Endothelial cell (in vitro differentiated cells): Measurements from ENCODE around the gene TGFB2. TPM values are rescaled to one million over a fixed set of nuclear protein-coding genes. Genes with fewer than 3 reads are reported as not detected.

Experiments
- DNase-seq: peaks from one replicate; pipeline ENCODE4 v3.0.0; 2021; ENCODE audit warnings: low spot score
- H3K27ac Mint-ChIP-seq: one replicate; pipeline ENCODE4 v1.8.0; 2021; ENCODE audit warnings: mixed read lengths, inconsistent platforms; ENCODE audit not compliant: unreplicated experiment
- H3K27me3 Mint-ChIP-seq: one replicate; pipeline ENCODE4 v1.8.0; 2021; ENCODE audit warnings: mild to moderate bottlenecking, moderate library complexity, mixed read lengths, inconsistent platforms; ENCODE audit not compliant: unreplicated experiment
- H3K36me3 Mint-ChIP-seq: one replicate; pipeline ENCODE4 v1.8.0; 2021; ENCODE audit warnings: mild to moderate bottlenecking, low read depth, mixed read lengths, inconsistent platforms; ENCODE audit not compliant: unreplicated experiment
- H3K4me1 Mint-ChIP-seq: one replicate; pipeline ENCODE4 v1.8.0; 2021; ENCODE audit warnings: mild to moderate bottlenecking, mixed read lengths, inconsistent platforms; ENCODE audit not compliant: unreplicated experiment
- H3K4me3 Mint-ChIP-seq: one replicate; pipeline ENCODE4 v1.8.0; 2021; ENCODE audit warnings: mild to moderate bottlenecking, mixed read lengths, inconsistent platforms; ENCODE audit not compliant: unreplicated experiment
- H3K9me3 Mint-ChIP-seq: one replicate; pipeline ENCODE4 v1.8.0; 2021; ENCODE audit warnings: mixed read lengths, inconsistent platforms; ENCODE audit not compliant: unreplicated experiment
- CTCF ChIP-seq: fragments of 200-600 bp; sonication (generic); IDR thresholded peaks from one replicate; pipeline ENCODE4 v1.5.0; 2021; ENCODE audit warnings: antibody characterized with exemption; ENCODE audit not compliant: unreplicated experiment
- total RNA-seq: library from RNA; stranded (reverse); fragmentation: NEBNext Ultra II Directional; extraction: Animal tissue kit (Norgen Biotek cat#: 25700); gene quantifications from one replicate; pipeline ENCODE4 v1.2.1, GENCODE V29; 2021; ENCODE audit not compliant: unreplicated experiment

Gene TGFB2
- total RNA-seq, 1 donor from 2014 or later = 0.62 TPM

GRCh38 chr1:218377143-218377660 lies 32.1 kb downstream of the TGFB2 start:
- TF ChIP-seq CTCF = no peak

GRCh38 chr1:218380125-218380977 lies 35.2 kb downstream of the TGFB2 start:
- DNase-seq = no peak
- Mint-ChIP-seq H3K4me3 (no peak overlapping the region), H3K36me3 (no peaks in the 10 kb centered on the region), H3K4me1 (no peaks in the 10 kb centered on the region), H3K9me3 (no peaks in the 10 kb centered on the region), H3K27me3 (peaks cover 2% of the 10 kb centered on the region), H3K27ac (no peak overlapping the region)
- TF ChIP-seq CTCF = no peak

More at GRCh38 chr1:218377143-218377660, 32.1 kb downstream of the TGFB2 start:
- no peak for DNase-seq
- Mint-ChIP-seq H3K27me3 (no peaks in the 10 kb centered on the region), H3K36me3 (no peaks in the 10 kb centered on the region), H3K27ac (no peak overlapping the region), H3K4me1 (peaks cover 3% of the 10 kb centered on the region), H3K4me3 (no peak overlapping the region), H3K9me3 (no peaks in the 10 kb centered on the region)

- DNase-seq = no peak
- peaks cover 2% of the 10 kb centered on the region for H3K27me3 Mint-ChIP-seq
- H3K9me3 Mint-ChIP-seq = no peaks in the 10 kb centered on the region
- no peak overlapping the region for H3K27ac Mint-ChIP-seq
- H3K36me3 Mint-ChIP-seq = no peaks in the 10 kb centered on the region
- no peaks in the 10 kb centered on the region for H3K4me1 Mint-ChIP-seq
- TF ChIP-seq CTCF = no peak
- H3K4me3 Mint-ChIP-seq = no peak overlapping the region
Measured at GRCh38 chr1:218382261-218382660, 37.1 kb downstream of the TGFB2 start.

- Mint-ChIP-seq H3K36me3 (no peaks in the 10 kb centered on the region), H3K27me3 (peaks cover 2% of the 10 kb centered on the region), H3K27ac (no peak overlapping the region), H3K4me3 (no peak overlapping the region), H3K9me3 (no peaks in the 10 kb centered on the region), H3K4me1 (no peaks in the 10 kb centered on the region)
- no peak for DNase-seq
- no peak for TF ChIP-seq CTCF
Measured at GRCh38 chr1:218383051-218383450, 37.9 kb downstream of the TGFB2 start.

- H3K4me1 Mint-ChIP-seq = no peaks in the 10 kb centered on the region
- H3K4me3 Mint-ChIP-seq = no peak overlapping the region
- TF ChIP-seq CTCF = no peak
- no peak overlapping the region for H3K27ac Mint-ChIP-seq
- no peaks in the 10 kb centered on the region for H3K36me3 Mint-ChIP-seq
- DNase-seq = no peak
- H3K27me3 Mint-ChIP-seq = peaks cover 2% of the 10 kb centered on the region
- H3K9me3 Mint-ChIP-seq = no peaks in the 10 kb centered on the region
Measured at GRCh38 chr1:218383681-218384080, 38.5 kb downstream of the TGFB2 start.
